Vagina (tissue), 2 donors: Measurements from ENCODE around the gene GPX4.

ENCODE experiments used
- POLR2A ChIP-seq, 2 donors: fragments of 450-650 bp; IDR thresholded peaks; one replicate each; pipeline ENCODE4 v1.6.1; 2017; ENCODE audit warnings: antibody characterized with exemption in 2 of 2, mild to moderate bottlenecking in 2 of 2, moderate library complexity in 2 of 2
- POLR2AphosphoS5 ChIP-seq, 2 donors: sonication (generic); formaldehyde crosslinking; IDR thresholded peaks; one replicate each; pipeline ENCODE4 v1.9.0; 2017; ENCODE audit warnings: antibody characterized with exemption in 2 of 2, mild to moderate bottlenecking in 2 of 2, low read depth in 1 of 2; ENCODE audit not compliant: insufficient read depth in 1 of 2
- TF ChIP-seq, protein P1 (sequence below), 3 experiments: fragments of 450-650 bp in 2 of 3; fragments of 200-600 bp in 1 of 3; sonication (generic) in 1 of 3; IDR thresholded peaks; one replicate each; pipeline ENCODE4 v1.5.1; 2017 to 2019; ENCODE audit warnings: antibody characterized with exemption in 3 of 3, mild to moderate bottlenecking in 2 of 3, moderate library complexity in 2 of 3

GRCh38 chr19:1105008-1105872, 1.4 kb downstream of the GPX4 start:
- peak in 1 of 2 donors; percentile 59 for TF ChIP-seq POLR2AphosphoS5 (IDR thresholded peaks at IDR 0.05; ENCODE audit: insufficient read depth in 1 of 2, low read depth in 1 of 2)
- TF ChIP-seq, protein P1, sequence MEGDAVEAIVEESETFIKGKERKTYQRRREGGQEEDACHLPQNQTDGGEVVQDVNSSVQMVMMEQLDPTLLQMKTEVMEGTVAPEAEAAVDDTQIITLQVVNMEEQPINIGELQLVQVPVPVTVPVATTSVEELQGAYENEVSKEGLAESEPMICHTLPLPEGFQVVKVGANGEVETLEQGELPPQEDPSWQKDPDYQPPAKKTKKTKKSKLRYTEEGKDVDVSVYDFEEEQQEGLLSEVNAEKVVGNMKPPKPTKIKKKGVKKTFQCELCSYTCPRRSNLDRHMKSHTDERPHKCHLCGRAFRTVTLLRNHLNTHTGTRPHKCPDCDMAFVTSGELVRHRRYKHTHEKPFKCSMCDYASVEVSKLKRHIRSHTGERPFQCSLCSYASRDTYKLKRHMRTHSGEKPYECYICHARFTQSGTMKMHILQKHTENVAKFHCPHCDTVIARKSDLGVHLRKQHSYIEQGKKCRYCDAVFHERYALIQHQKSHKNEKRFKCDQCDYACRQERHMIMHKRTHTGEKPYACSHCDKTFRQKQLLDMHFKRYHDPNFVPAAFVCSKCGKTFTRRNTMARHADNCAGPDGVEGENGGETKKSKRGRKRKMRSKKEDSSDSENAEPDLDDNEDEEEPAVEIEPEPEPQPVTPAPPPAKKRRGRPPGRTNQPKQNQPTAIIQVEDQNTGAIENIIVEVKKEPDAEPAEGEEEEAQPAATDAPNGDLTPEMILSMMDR (IDR thresholded peaks at IDR 0.05) = no peak
- TF ChIP-seq POLR2A (IDR thresholded peaks at IDR 0.05) = no peak
